GM19238 (cell line): ENCODE results near the gene GALNT4.
A peak's percentile ranks its signal among the peaks of the same experiment; 100 is the strongest.

ENCODE experiments used
- DNase-seq: peaks from one replicate; pipeline ENCODE4 v3.0.0; 2011; ENCODE audit warnings: low spot score; ENCODE audit not compliant: insufficient read length

Gene GALNT4

GRCh38 chr12:89537389-89537788, 12.8 kb upstream of the GALNT4 start:
- no peak for DNase-seq

DNA sequence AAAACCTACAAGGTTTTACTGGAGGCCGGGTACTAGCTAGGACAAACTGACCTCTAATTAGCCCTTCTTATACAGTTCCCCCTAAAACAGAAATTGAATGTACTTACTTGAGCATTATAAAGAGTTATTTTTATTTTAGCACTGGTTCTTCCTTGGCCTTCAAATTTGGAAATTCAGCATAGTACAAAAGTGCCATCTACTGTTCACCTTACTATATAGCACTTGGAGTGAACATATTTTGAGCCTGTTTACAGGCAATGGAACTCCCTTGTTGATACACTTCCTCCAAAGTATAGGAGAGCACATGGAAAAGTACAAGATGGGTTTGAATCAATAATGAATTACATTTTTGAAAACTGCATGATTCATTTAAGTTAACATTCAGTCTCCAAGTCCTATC, 5.1 kb upstream of the GALNT4 start:
- DNase-seq, result peak; percentile 18

- DNase-seq, result no peak
Observed at GRCh38 chr12:89528434-89528833, 3.8 kb upstream of the GALNT4 start.

- peak; percentile 69 for DNase-seq
Observed at GRCh38 chr12:89525824-89526770, 1.5 kb upstream of the GALNT4 start, which contains the start of gene POC1B. POC1B (minus strand) TSS chr12:89526047; CDS start chr12:89525895, 152 bp downstream.

- peak; percentile 19 for DNase-seq
Observed at GRCh38 chr12:89525305-89525823, 768 bp upstream of the GALNT4 start.

DNA sequence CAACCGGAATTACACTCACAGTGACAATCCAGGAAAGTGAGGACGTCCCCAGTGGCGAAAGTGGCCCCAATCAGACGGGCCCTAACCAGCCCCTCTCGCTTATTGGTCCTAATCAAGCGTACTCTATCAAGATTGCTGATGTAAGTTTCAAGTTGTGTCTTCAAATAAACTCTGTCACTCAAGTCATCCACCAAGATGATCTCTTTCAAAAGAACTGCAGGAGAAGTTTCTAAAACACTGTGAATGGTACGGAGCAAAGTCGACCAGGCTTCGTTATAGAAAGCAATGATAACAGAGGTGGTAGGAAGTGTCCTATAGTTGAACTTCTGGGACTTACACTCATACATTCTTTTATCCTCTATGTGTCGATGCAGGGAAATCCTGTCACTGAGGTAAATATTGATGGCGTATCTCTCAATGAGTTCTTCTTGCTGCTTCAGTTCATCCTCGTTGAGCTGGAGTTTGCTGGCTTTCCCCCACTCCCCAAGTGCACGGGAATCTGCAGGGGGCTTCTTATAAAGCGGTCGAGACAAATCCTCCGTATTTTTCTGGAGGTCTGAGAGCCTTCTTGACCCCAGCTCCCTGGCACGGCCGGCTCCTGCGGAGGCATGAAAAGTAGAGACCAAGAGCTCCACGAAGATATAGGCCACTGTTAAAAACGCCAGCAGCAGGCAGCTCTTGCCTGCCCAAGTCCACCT, 604 bp downstream of the GALNT4 start:
- DNase-seq, result no peak

DNA sequence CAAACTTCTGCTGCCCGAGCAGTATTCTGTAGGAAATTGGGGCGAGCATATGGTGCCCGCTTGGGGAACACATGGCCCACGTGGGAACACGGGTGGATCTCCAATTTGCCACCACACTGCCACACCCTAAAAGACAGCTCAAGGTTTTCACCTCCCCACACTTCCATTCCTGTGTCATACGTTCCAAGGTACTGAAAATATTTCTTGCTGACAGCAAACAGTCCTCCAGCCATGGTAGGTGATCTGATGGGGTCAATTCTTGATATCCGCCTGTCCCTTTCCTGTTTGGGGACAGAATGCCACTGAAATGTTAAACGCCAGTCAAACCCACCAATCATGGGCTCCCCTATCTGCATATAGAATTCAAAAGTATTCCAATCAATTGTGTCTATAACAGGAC, 1.2 kb downstream of the GALNT4 start:
- no peak for DNase-seq

GRCh38 chr12:89521364-89522223, 3.0 kb downstream of the GALNT4 start:
- no peak for DNase-seq

DNA sequence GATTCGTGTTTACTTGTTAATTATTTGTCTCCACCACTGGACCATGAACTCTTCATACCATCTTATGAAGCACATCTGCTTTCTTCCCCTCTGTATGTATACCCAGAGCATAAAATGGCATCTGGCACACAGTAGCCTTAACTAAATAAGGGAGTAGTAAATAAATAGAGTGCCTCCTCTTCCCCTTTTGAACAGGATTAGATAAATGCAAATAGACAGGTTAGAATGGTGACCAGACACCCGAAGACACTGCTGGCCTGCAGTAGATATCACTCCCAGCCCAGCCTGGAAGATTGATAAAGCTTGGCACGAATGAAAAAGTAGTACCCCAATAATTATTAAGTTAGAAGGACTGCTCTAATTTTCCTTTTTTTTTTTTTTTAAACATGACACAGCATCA, 6.9 kb downstream of the GALNT4 start:
- no peak for DNase-seq

- DNase-seq, result no peak
Observed at GRCh38 chr12:89516633-89517032, 8.0 kb downstream of the GALNT4 start.

DNA sequence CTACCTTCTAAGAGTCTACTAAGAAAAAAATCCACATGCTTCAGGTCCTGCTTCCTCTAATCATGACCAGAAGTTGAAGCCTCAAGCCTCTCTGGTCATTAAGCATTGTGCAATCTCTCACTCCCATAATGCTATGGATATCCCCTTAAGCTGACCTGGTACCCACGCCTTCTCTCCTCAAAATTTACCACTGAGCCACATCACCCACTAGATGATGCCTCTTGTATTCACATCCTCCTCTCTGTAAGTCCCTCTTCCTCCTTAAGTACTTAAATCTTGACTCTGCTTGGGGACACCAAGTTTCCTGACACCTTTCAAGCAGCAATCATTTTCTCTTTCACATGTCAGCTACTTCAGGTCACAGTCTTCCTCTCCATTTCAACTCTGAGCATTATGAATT, 9.8 kb downstream of the GALNT4 start:
- no peak for DNase-seq

GRCh38 chr12:89513544-89513943, 11.1 kb downstream of the GALNT4 start:
- DNase-seq, result no peak

GRCh38 chr12:89507015-89507824, 17.4 kb downstream of the GALNT4 start:
- DNase-seq, result no peak

DNA sequence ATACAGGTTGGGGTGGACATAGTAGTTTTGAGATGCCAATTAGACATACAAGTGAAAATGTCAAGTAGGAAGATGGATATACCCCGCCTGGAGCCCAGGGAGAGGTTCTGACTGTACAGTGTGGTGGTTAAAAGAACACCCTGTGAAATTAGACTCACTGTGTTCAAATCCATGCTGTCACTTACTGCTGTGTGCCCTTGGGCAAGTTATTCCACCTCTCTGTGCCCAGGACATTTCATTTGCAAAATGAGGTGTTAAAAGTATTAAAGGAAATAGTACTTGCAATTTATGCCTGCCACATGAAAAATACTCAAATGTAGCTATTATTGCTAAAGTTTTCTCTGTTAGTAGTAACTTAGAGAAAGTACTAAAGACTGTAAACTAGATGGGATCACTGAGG, 18.5 kb downstream of the GALNT4 start:
- DNase-seq, result no peak

DNA sequence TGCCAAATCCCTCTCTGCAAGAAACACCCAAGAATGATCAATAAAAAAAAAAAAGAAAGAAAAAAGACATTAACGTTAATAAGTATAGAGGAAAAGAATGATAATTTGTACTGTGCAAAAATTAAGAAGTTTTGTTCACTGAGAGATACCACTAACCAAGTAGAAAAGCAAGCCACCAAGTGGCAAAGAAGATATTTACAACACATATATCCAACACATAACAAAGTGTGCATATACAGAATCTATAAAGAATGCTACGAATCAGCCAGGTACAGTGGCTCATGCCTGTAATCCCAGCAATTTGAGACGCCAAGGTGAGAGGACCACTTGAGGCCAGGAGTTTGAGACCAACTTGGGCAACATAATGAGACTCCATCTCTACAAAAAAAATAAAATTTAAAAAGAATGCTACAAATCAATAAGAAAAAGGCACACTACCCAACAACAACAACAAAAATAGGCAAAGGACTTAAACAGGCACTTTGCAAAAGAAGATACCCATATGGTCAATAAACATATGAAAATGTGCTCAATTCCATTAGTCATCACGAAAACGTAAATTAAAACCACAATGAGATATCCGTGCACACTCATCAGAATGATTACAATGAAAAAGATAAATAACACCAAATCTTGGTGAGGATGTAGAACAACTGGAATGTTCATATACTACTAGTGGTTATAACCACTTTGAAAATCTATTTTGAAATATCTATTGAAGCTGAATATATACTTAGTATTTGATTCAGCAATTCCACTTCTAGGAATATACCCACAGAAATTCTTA, 19.8 kb downstream of the GALNT4 start:
- no peak for DNase-seq

DNA sequence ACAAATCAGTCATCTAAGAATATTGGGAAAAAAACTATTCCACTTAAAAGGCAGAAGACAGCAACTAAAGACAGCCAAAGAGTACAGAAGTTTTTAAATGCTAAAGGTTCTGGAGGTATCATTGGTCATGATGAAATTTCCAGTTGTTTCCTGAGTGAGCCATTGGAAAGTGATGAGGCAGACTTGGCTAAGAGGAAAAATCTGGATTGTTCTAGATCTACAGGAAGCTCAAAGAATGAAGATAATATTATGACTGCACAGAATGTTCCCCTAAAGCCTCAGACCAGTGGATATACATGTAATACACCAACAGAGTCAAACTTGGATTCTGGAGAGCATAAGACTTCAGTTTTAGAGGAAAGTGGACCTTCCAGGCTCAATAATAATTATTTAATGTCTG, 22.8 kb downstream of the GALNT4 start:
- DNase-seq, result no peak

DNA sequence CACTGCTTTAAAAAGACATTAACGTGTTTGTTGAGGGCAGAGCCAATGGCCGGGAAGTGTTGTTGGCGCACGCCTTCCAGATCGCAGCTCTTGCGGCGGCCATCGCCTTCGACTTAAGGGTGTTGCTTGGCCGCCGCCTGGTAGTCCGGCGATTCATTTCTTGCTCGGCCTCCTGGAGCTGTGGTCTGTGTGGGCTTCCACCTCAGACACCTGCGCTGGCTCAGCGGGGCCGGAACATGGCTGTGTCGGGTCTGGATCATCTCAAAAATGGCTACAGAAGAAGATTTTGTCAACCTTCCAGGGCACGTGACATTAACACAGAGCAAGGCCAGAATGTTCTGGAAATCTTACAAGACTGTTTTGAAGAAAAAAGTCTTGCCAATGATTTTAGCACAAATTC, 24.7 kb downstream of the GALNT4 start:
- no peak for DNase-seq

DNA sequence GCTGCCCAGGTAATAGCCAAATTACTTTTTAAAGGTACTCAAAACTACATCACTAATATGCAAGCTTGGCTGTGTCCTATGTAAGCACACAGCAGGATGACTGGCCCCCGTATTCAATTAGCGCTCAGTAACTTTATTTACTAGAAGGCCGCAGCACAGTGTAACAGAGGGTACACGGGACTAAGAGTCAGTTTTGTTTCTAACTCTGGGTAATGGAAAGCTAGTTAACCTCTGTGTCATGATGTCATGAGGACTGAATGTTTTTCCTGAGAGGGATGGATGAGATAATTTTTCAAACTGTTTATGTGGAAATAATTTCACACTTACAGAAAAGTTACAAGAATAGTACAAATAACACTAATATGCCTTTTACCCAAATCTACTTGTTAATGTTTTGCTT, 27.1 kb downstream of the GALNT4 start:
- no peak for DNase-seq

DNA sequence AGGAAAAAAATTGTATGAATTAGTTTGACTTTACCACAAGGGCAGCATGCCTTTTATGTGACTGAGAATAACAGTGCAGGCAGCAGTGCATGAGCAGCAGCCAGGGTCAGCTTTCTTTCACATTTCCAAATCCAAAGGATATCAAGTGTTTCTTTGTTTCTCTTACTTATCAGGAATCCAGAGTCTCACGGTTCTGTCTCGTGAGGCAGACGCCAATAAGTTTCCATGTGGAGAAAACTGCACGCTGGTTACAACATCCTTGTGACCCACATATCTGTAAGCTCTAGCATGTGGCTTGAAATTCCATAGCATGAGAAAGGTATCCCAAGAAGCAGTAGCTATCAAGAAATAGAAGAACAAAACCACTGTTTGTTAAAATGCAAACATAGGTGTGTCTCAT, 27.6 kb downstream of the GALNT4 start:
- no peak for DNase-seq
